Measurements from ENCODE around the gene TBL1XR1. TPM values are rescaled to one million over a fixed set of nuclear protein-coding genes. Genes with fewer than 3 reads are reported as not detected.

Gene TBL1XR1
- total RNA-seq, 1 experiment from 2014 or later, result 127 TPM

- H3K9me3 Mint-ChIP-seq (ENCODE audit: unreplicated experiment), result no peaks in the 10 kb centered on the region
- DNase-seq, result no peak
- CTCF ChIA-PET, result no interaction called here
Observed at GRCh38 chr3:176970770-176971169, 226.5 kb downstream of the TBL1XR1 start.

GRCh38 chr3:176969506-176969905, 227.8 kb downstream of the TBL1XR1 start:
- CTCF ChIA-PET, result no interaction called here

More at GRCh38 chr3:176970770-176971169, 226.5 kb downstream of the TBL1XR1 start:
- Histone ChIP-seq H3K4me1 (peaks cover 14% of the 10 kb centered on the region), H3K27me3 (replicated peaks; ENCODE audit: control insufficient read depth, insufficient read depth, low read length) (no peaks in the 10 kb centered on the region), H3K36me3 (ENCODE audit: control insufficient read depth, insufficient read depth, low read length) (no peaks in the 10 kb centered on the region), H3K9me3 (no peaks in the 10 kb centered on the region), H3K4me3 (ENCODE audit: low read depth, low read length) (no peak overlapping the region)
- H3K27me3 Mint-ChIP-seq (ENCODE audit: insufficient read depth, unreplicated experiment), result no peaks in the 10 kb centered on the region
- no TSS peak for BruUV-seq (replicated peaks)
- POLR2A ChIA-PET, result no interaction called here
- intact Hi-C loops (cut with micrococcal nuclease; ENCODE audit: unreplicated experiment), result no loop called here
- no peak for TF ChIP-seq CTCF (IDR thresholded peaks at IDR 0.05; ENCODE audit: insufficient read depth in 1 of 2, low read depth in 1 of 2, low read length in 1 of 2, severe bottlenecking in 1 of 2, unreplicated experiment in 1 of 2)
- H3K4me3 Mint-ChIP-seq (ENCODE audit: unreplicated experiment), result no peak overlapping the region
- H3K36me3 Mint-ChIP-seq (ENCODE audit: insufficient read depth, unreplicated experiment), result no peaks in the 10 kb centered on the region
- H3K27ac Mint-ChIP-seq (ENCODE audit: unreplicated experiment), result no peak overlapping the region
- no peaks in the 10 kb centered on the region for H3K4me1 Mint-ChIP-seq (ENCODE audit: low read depth, unreplicated experiment)

More at GRCh38 chr3:176969506-176969905, 227.8 kb downstream of the TBL1XR1 start:
- no peak overlapping the region for H3K27ac Mint-ChIP-seq (ENCODE audit: unreplicated experiment)
- Histone ChIP-seq H3K27me3 (replicated peaks; ENCODE audit: control insufficient read depth, insufficient read depth, low read length) (no peaks in the 10 kb centered on the region), H3K9me3 (no peaks in the 10 kb centered on the region), H3K4me1 (peaks cover 14% of the 10 kb centered on the region), H3K36me3 (ENCODE audit: control insufficient read depth, insufficient read depth, low read length) (no peaks in the 10 kb centered on the region), H3K4me3 (ENCODE audit: low read depth, low read length) (no peak overlapping the region)
- no peaks in the 10 kb centered on the region for H3K4me1 Mint-ChIP-seq (ENCODE audit: low read depth, unreplicated experiment)
- POLR2A ChIA-PET, result no interaction called here
- no TSS peak for BruUV-seq (replicated peaks)
- no peak overlapping the region for H3K4me3 Mint-ChIP-seq (ENCODE audit: unreplicated experiment)
- intact Hi-C loops (cut with micrococcal nuclease; ENCODE audit: unreplicated experiment), result no loop called here
- DNase-seq, result no peak
- no peaks in the 10 kb centered on the region for H3K27me3 Mint-ChIP-seq (ENCODE audit: insufficient read depth, unreplicated experiment)
- no peaks in the 10 kb centered on the region for H3K9me3 Mint-ChIP-seq (ENCODE audit: unreplicated experiment)
- no peaks in the 10 kb centered on the region for H3K36me3 Mint-ChIP-seq (ENCODE audit: insufficient read depth, unreplicated experiment)
- TF ChIP-seq CTCF (IDR thresholded peaks at IDR 0.05; ENCODE audit: insufficient read depth in 1 of 2, low read depth in 1 of 2, low read length in 1 of 2, severe bottlenecking in 1 of 2, unreplicated experiment in 1 of 2), result no peak
